Pericardium fibroblast (primary cell): ENCODE data around the gene PTTG2. TPM values are rescaled to one million over a fixed set of nuclear protein-coding genes. Genes with fewer than 3 reads are reported as not detected.

Experiments
- total RNA-seq: library from RNA; depleted of rRNA; stranded (reverse); fragments of >200 nt; gene quantifications from 2 replicates; pipeline ENCODE4 v1.2.3, GENCODE V29; 2015

The PTTG2 gene
- not detected in 2 replicates for total RNA-seq

DNA sequence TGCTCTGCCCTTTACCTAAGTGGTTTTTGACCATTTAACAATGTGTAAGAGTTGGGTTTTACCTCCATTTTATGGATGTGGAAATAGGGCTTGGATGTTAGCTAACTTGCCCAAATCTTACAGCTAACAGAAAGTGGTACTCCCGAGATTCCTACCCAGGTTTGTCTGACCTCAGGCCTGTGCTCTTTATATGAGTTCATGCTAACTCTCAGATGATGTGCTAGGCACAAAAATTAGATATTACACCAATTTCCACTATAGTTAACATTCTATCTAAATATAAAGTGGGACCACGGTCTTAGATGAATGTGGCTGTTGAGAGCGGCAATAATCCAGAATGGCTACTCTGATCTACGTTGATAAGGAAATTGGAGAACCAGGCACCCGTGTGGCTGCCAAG lies at the start of gene PTTG2:
Gene PTTG2, plus strand, starts transcription at position 301 of the 400 bp plus-strand sequence. Its CDS starts 37 bp downstream, at position 338.

Other genes starting within 250 kb of the PTTG2 start
- 16.4 and 24.3 TPM in 2 replicates for gene PGM2, start 133.7 kb upstream of the PTTG2 start, total RNA-seq
- gene TBC1D1, start 69.3 kb upstream of the PTTG2 start, total RNA-seq: 39.5 and 55.0 TPM in 2 replicates